GM13976 (cell line): Measurements from ENCODE around the gene ZKSCAN5.
A peak's percentile ranks its signal among the peaks of the same experiment; 100 is the strongest.

Experiments used
- DNase-seq: peaks from one replicate; pipeline ENCODE4 v3.0.0; 2012; ENCODE audit warnings: low spot score
- in situ Hi-C: fragments of 300-500 bp; cut with MboI; formaldehyde crosslinking; loops from one replicate; pipeline ENCODE4 v1.12.0; 2022; ENCODE audit warnings: low sequenced_read_pairs, mixed read lengths, inconsistent platforms; ENCODE audit not compliant: unreplicated experiment
- TF ChIP-seq, protein P1 (sequence below): IDR thresholded peaks from 2 replicates; pipeline ENCODE4 v1.5.1; 2012; ENCODE audit warnings: borderline replicate concordance, mild to moderate bottlenecking; ENCODE audit not compliant: insufficient read depth; ENCODE audit errors: extremely low read depth, missing control alignments, control extremely low read depth

ZKSCAN5 gene

DNA sequence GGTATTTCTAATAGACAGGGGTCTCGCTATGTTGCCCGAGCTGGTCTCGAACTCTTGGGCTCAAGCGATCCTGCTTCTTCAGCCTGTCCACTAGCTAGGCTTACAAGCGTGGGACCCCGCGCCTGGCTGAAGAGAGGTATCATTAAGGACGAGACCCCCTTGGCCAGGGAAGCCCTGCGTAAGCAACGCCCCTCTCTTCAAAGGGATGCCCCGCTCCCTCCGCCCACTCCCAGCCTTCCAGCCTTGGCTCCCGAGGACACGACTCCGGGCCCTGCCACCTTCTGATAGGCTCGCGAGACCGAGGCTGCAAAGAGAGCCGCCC, 220 bp upstream of the ZKSCAN5 start:
- no peak for DNase-seq
- in situ Hi-C loops: no loop called here
- TF ChIP-seq, protein P1, sequence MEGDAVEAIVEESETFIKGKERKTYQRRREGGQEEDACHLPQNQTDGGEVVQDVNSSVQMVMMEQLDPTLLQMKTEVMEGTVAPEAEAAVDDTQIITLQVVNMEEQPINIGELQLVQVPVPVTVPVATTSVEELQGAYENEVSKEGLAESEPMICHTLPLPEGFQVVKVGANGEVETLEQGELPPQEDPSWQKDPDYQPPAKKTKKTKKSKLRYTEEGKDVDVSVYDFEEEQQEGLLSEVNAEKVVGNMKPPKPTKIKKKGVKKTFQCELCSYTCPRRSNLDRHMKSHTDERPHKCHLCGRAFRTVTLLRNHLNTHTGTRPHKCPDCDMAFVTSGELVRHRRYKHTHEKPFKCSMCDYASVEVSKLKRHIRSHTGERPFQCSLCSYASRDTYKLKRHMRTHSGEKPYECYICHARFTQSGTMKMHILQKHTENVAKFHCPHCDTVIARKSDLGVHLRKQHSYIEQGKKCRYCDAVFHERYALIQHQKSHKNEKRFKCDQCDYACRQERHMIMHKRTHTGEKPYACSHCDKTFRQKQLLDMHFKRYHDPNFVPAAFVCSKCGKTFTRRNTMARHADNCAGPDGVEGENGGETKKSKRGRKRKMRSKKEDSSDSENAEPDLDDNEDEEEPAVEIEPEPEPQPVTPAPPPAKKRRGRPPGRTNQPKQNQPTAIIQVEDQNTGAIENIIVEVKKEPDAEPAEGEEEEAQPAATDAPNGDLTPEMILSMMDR: no peak

DNA sequence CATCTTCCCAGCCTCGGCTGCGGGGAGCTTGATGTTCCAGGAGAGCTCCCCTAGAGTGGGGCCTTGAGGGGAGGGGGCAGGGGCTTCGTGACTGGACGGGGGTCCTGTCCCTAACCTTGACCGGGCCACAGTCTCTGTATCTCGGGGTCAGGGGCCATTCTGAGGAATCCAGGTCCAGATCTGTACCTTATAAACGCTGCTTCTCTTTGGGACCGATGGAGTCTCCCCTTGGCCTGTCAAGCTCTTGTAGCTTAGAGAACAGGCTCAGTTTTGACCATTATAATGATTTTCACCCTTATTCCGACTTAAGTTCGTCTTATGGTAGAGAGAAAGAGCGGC, 831 bp downstream of the ZKSCAN5 start:
- TF ChIP-seq, protein P1: no peak
- in situ Hi-C loops: no loop called here
- DNase-seq: no peak

DNA sequence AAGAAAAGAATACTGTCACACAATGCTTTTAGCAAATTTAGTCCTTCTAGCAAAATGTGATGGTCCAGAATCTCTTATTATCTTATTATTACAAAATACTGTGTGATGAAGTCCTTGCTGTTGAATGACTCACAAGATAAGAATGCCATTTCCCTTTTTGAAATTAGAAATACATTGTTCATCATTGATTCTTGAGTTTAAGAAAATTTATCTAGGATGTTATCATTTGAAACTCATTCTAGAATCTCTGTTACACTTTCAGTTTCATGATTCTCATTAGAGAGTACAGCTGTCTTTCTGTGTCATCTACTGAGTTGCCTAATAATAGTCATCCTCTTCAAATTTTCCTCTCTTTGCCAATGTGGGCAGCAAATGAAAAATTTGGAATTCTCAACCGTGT, 9.6 kb downstream of the ZKSCAN5 start:
- peak; percentile 46 for DNase-seq
- in situ Hi-C loops: no loop called here
- TF ChIP-seq, protein P1: no peak

DNA sequence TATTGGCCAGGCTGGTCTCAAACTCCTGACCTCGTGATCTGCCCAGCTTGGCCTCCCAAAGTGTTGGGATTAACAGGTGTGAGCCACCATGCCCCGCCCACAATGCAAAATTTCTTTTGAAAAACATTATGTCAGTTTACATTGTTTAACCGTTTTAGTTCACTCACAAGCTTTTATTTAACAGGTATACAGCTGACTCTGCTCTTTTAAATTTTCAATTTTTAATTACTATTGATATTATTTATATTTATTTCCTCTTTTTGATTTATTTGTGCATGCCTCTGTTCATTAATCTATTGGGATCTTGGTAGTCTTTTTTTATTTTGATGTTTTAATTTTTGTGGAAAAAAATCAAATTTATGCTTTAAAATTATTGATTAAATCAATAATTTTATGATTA, 16.9 kb downstream of the ZKSCAN5 start:
- no peak for DNase-seq
- TF ChIP-seq, protein P1: no peak
- in situ Hi-C loops: no loop called here

DNA sequence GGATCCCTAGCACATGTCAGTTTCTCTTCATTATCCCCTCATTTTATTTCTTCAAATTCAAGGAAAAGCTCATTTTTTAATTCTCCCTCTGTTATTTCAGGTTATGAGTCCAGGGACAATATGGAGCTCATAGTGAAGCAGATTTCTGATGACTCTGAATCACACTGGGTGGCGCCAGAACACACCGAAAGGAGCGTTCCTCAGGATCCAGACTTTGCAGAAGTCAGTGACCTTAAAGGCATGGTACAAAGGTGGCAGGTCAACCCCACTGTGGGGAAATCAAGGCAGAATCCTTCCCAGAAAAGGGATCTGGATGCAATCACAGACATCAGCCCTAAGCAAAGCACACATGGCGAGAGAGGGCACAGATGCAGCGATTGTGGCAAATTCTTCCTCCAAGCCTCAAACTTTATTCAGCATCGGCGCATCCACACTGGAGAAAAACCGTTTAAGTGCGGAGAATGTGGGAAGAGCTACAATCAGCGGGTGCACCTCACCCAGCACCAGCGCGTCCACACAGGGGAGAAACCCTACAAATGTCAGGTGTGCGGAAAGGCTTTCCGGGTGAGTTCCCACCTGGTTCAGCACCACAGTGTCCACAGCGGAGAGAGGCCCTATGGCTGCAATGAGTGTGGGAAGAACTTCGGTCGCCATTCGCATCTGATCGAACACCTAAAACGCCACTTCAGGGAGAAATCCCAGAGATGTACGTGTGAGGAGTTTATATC, 21.4 kb downstream of the ZKSCAN5 start:
- TF ChIP-seq, protein P1: peak; percentile 28
- in situ Hi-C loops: no loop called here
- no peak for DNase-seq

DNA sequence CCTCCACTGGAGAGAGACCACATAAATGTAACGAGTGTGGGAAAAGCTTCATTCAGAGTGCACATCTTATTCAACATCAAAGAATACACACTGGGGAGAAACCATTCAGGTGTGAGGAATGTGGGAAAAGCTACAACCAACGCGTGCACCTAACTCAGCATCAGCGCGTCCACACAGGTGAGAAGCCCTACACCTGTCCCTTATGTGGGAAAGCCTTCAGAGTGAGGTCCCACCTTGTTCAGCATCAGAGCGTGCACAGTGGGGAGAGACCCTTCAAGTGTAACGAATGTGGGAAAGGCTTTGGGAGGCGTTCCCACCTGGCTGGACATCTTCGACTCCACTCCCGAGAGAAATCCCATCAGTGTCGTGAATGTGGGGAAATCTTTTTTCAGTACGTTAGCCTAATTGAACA, 26.9 kb downstream of the ZKSCAN5 start:
- in situ Hi-C loops: no loop called here
- no peak for DNase-seq
- TF ChIP-seq, protein P1: no peak
